ENCODE results near the gene MRPL52. TPM values are rescaled to one million over a fixed set of nuclear protein-coding genes. Genes with fewer than 3 reads are reported as not detected.
"Not testable (repeated sequence)": the region's sequence is repeated elsewhere in the genome, so short reads cannot be mapped to it uniquely, and the experiment has no call there.

Gene MRPL52
- total RNA-seq, 2 donors from 2014 or later: 17.3 to 65.0 TPM

GRCh38 chr14:22849212-22849819, 19.6 kb downstream of the MRPL52 start:
- H3K27ac ChIP-seq: peak overlapping the region; percentile 91 to 96
- ATAC-seq (ENCODE audit: insufficient number of reproducible peaks, low FRiP score, low read depth) (no peak), DNase-seq (ENCODE audit: low spot score) (peak; percentile 25)
- peak overlapping the region; percentile 46 for H3K4me3 ChIP-seq
- H3K4me1 ChIP-seq (ENCODE audit: control insufficient read depth in 1 of 2, low read depth in 2 of 2): peaks cover 57 to 88% of the 10 kb centered on the region in 2 donors
- H3K27me3 ChIP-seq (replicated peaks; ENCODE audit: insufficient read depth): no peaks in the 10 kb centered on the region
- peaks cover 20% of the 10 kb centered on the region for H3K36me3 ChIP-seq
- no peaks in the 10 kb centered on the region for H3K9me3 ChIP-seq
- no peak for TF ChIP-seq CTCF (IDR thresholded peaks at IDR 0.05)

- DNase-seq (ENCODE audit: low spot score) (peak; percentile 86), ATAC-seq (ENCODE audit: insufficient number of reproducible peaks, low FRiP score, low read depth) (peak; percentile 35)
- no peak overlapping the region for H3K4me3 ChIP-seq
- no peaks in the 10 kb centered on the region for H3K9me3 ChIP-seq
- H3K27me3 ChIP-seq (replicated peaks; ENCODE audit: insufficient read depth): no peaks in the 10 kb centered on the region
- peaks cover 2% of the 10 kb centered on the region for H3K36me3 ChIP-seq
- TF ChIP-seq CTCF (IDR thresholded peaks at IDR 0.05): no peak
- peak overlapping the region; percentile 91 to 96 for H3K27ac ChIP-seq
- peaks cover 54 to 70% of the 10 kb centered on the region in 2 donors for H3K4me1 ChIP-seq (ENCODE audit: control insufficient read depth in 1 of 2, low read depth in 2 of 2)
These were observed 21.5 kb downstream of the MRPL52 start for GRCh38 chr14:22850944-22851764.

GRCh38 chr14:22852178-22852577, 22.5 kb downstream of the MRPL52 start:
- H3K4me3 ChIP-seq; H3K36me3 ChIP-seq; H3K27me3 ChIP-seq (replicated peaks; ENCODE audit: insufficient read depth); H3K9me3 ChIP-seq; DNase-seq (ENCODE audit: low spot score); ATAC-seq (ENCODE audit: insufficient number of reproducible peaks, low FRiP score, low read depth): not testable (repeated sequence)
- H3K4me1 ChIP-seq (ENCODE audit: control insufficient read depth in 1 of 2, low read depth in 2 of 2): peaks cover 44 to 60% of the 10 kb centered on the region in 2 donors
- H3K27ac ChIP-seq: peak overlapping the region in 1 of 2 donors; percentile 91

GRCh38 chr14:22852599-22852939, 22.9 kb downstream of the MRPL52 start:
- DNase-seq (ENCODE audit: low spot score) (no peak), ATAC-seq (ENCODE audit: insufficient number of reproducible peaks, low FRiP score, low read depth) (no peak)
- Histone ChIP-seq H3K4me1 (ENCODE audit: control insufficient read depth in 1 of 2, low read depth in 2 of 2) (peaks cover 43 to 59% of the 10 kb centered on the region in 2 donors), H3K27ac (peak overlapping the region in 1 of 2 donors; percentile 91), H3K4me3 (no peak overlapping the region), H3K36me3 (no peaks in the 10 kb centered on the region), H3K9me3 (no peaks in the 10 kb centered on the region), H3K27me3 (replicated peaks; ENCODE audit: insufficient read depth) (no peaks in the 10 kb centered on the region)
- no peak for TF ChIP-seq CTCF (IDR thresholded peaks at IDR 0.05)

GRCh38 chr14:22852940-22853767, 23.5 kb downstream of the MRPL52 start:
- H3K9me3 ChIP-seq: no peaks in the 10 kb centered on the region
- H3K36me3 ChIP-seq: no peaks in the 10 kb centered on the region
- ATAC-seq (ENCODE audit: insufficient number of reproducible peaks, low FRiP score, low read depth) (no peak), DNase-seq (ENCODE audit: low spot score) (peak; percentile 84)
- TF ChIP-seq CTCF (IDR thresholded peaks at IDR 0.05): peak; percentile 93
- peaks cover 38 to 55% of the 10 kb centered on the region in 2 donors for H3K4me1 ChIP-seq (ENCODE audit: control insufficient read depth in 1 of 2, low read depth in 2 of 2)
- H3K27ac ChIP-seq: peak overlapping the region in 1 of 2 donors; percentile 91
- no peaks in the 10 kb centered on the region for H3K27me3 ChIP-seq (replicated peaks; ENCODE audit: insufficient read depth)
- H3K4me3 ChIP-seq: peak overlapping the region; percentile 67

- peaks cover 30 to 52% of the 10 kb centered on the region in 2 donors for H3K4me1 ChIP-seq (ENCODE audit: control insufficient read depth in 1 of 2, low read depth in 2 of 2)
- not testable (repeated sequence) for H3K27ac ChIP-seq; H3K4me3 ChIP-seq; H3K36me3 ChIP-seq; DNase-seq (ENCODE audit: low spot score); H3K27me3 ChIP-seq (replicated peaks; ENCODE audit: insufficient read depth); H3K9me3 ChIP-seq; ATAC-seq (ENCODE audit: insufficient number of reproducible peaks, low FRiP score, low read depth)
These were observed 24.6 kb downstream of the MRPL52 start for GRCh38 chr14:22854296-22854695.

Data from thoracic aorta (tissue), 2 donors.